CD14-positive monocyte (primary cell): ENCODE results near the gene ACVR1B. TPM values are rescaled to one million over a fixed set of nuclear protein-coding genes. Genes with fewer than 3 reads are reported as not detected.
A peak's percentile ranks its signal among the peaks of the same experiment; 100 is the strongest.

Source experiments
- DNase-seq, 3 donors: peaks; one replicate each; pipeline ENCODE4 v3.0.0-alpha.2; 2011 to 2022
- H2AFZ ChIP-seq: 2 replicates; pipeline ENCODE4 v1.6.0; 2012; ENCODE audit warnings: mild to moderate bottlenecking, low read depth, low read length, inconsistent platforms; ENCODE audit not compliant: insufficient read depth, poor library complexity, severe bottlenecking
- H3K27ac ChIP-seq, 2 donors: 1 replicate in 1 of 2; 2 replicates in 1 of 2; pipeline ENCODE4 v1.5.1; 2012 to 2013; ENCODE audit warnings: low read length in 2 of 2, control low read depth in 1 of 2, inconsistent platforms in 1 of 2, low read depth in 1 of 2, mild to moderate bottlenecking in 1 of 2
- H3K27me3 ChIP-seq, 2 donors: one replicate each; pipeline versions ENCODE4 v1.6.0 to v1.6.1; 2011 to 2013; ENCODE audit warnings: low read length in 2 of 2; ENCODE audit not compliant: control insufficient read depth in 2 of 2, insufficient read depth in 2 of 2
- H3K36me3 ChIP-seq, 2 donors: replicated peaks in 1 of 2; 1 replicate in 1 of 2; 2 replicates in 1 of 2; pipeline versions ENCODE4 v1.5.1 to v1.6.1; 2012 to 2013; ENCODE audit warnings: low read length in 2 of 2, control low read depth in 1 of 2, inconsistent platforms in 1 of 2, mild to moderate bottlenecking in 1 of 2; ENCODE audit not compliant: insufficient read depth in 2 of 2, control insufficient read depth in 1 of 2
- H3K4me1 ChIP-seq, 2 donors: 1 replicate in 1 of 2; 2 replicates in 1 of 2; pipeline versions ENCODE4 v1.5.1 to v1.6.1; 2012 to 2013; ENCODE audit warnings: low read length in 2 of 2, control low read depth in 1 of 2, inconsistent platforms in 1 of 2, mild to moderate bottlenecking in 1 of 2, moderate library complexity in 1 of 2; ENCODE audit not compliant: insufficient read depth in 2 of 2, control insufficient read depth in 1 of 2
- H3K4me2 ChIP-seq: replicated peaks from 2 replicates; pipeline ENCODE3; 2012; ENCODE audit warnings: low read length, moderate library complexity, mild to moderate bottlenecking; ENCODE audit not compliant: poor library complexity, severe bottlenecking; ENCODE audit errors: extremely low read depth
- H3K4me3 ChIP-seq, 3 experiments: fragments of 200-600 bp in 1 of 3; sonication (generic) in 1 of 3; replicated peaks in 1 of 3; 1 replicate in 2 of 3; 2 replicates in 1 of 3; pipeline ENCODE4 v1.5.1; 2011 to 2013; ENCODE audit warnings: low read length in 3 of 3, mild to moderate bottlenecking in 3 of 3, control low read depth in 2 of 3, low read depth in 2 of 3, inconsistent platforms in 1 of 3, moderate library complexity in 1 of 3
- H3K79me2 ChIP-seq: 2 replicates; pipeline ENCODE4 v1.6.0; 2012; ENCODE audit warnings: mild to moderate bottlenecking, control low read depth, inconsistent platforms, low read length, moderate library complexity; ENCODE audit not compliant: insufficient read depth
- H3K9ac ChIP-seq: 2 replicates; pipeline ENCODE4 v1.6.0; 2017; ENCODE audit warnings: low read length, mild to moderate bottlenecking; ENCODE audit not compliant: insufficient read depth, poor library complexity, severe bottlenecking
- H3K9me3 ChIP-seq, 2 donors: replicated peaks in 1 of 2; 1 replicate in 1 of 2; 2 replicates in 1 of 2; pipeline versions ENCODE4 v1.5.1 to v1.6.1; 2012 to 2013; ENCODE audit warnings: low read length in 2 of 2, control low read depth in 1 of 2; ENCODE audit not compliant: control insufficient read depth in 1 of 2, insufficient read depth in 1 of 2
- H4K20me1 ChIP-seq: 2 replicates; pipeline ENCODE4 v1.6.0; 2012; ENCODE audit warnings: mild to moderate bottlenecking, low read length, control low read depth, moderate library complexity; ENCODE audit not compliant: insufficient read depth
- H3K27ac Mint-ChIP-seq, 7 donors: one replicate each; pipeline ENCODE4 v1.8.0; 2020; ENCODE audit warnings: mild to moderate bottlenecking in 7 of 7, mixed read lengths in 7 of 7, moderate library complexity in 6 of 7, inconsistent platforms in 2 of 7
- H3K27me3 Mint-ChIP-seq, 3 donors: one replicate each; pipeline ENCODE4 v1.8.0; 2021 to 2022; ENCODE audit warnings: low read depth in 3 of 3, mild to moderate bottlenecking in 3 of 3, mixed read lengths in 3 of 3, moderate library complexity in 3 of 3, inconsistent platforms in 1 of 3
- H3K36me3 Mint-ChIP-seq, 2 donors: one replicate each; pipeline ENCODE4 v1.8.0; 2020; ENCODE audit warnings: mixed read lengths in 2 of 2, inconsistent platforms in 1 of 2, mild to moderate bottlenecking in 1 of 2
- H3K4me1 Mint-ChIP-seq: one replicate; pipeline ENCODE4 v1.8.0; 2020; ENCODE audit warnings: mild to moderate bottlenecking, mixed read lengths
- H3K4me3 Mint-ChIP-seq, 2 donors: one replicate each; pipeline ENCODE4 v1.8.0; 2020; ENCODE audit warnings: mild to moderate bottlenecking in 2 of 2, mixed read lengths in 2 of 2, moderate library complexity in 1 of 2
- H3K9me3 Mint-ChIP-seq, 7 donors: one replicate each; pipeline ENCODE4 v1.8.0; 2020 to 2022; ENCODE audit warnings: mixed read lengths in 7 of 7, mild to moderate bottlenecking in 6 of 7, moderate library complexity in 6 of 7, inconsistent platforms in 2 of 7
- WGBS: methylation state at CpG from one replicate; pipeline ENCODE4 v1.1.5; 2013; ENCODE audit warnings: missing lambda C conversion rate; ENCODE audit not compliant: insufficient coverage; 5-methylcytosine and 5-hydroxymethylcytosine counted together
- intact Hi-C, 2 donors: fragments of 100-400 bp; cut with micrococcal nuclease; formaldehyde crosslinking; loops; one replicate each; pipeline versions ENCODE4 v1.15.0 to v1.15.1; 2023
- polyA plus RNA-seq, 3 donors: library from polyadenylated mRNA; depleted of rRNA in 1 of 3; unstranded in 2 of 3; stranded (reverse) in 1 of 3; fragments of 300-500 nt in 2 of 3; fragments of >200 nt in 1 of 3; fragmentation: Illumina TruSeq in 2 of 3; gene quantifications; 1 replicate in 2 of 3; 2 replicates in 1 of 3; pipeline ENCODE4 v1.2.3, GENCODE V29; 2012 to 2021
- TF ChIP-seq, protein P1 (sequence below): fragments of 200-600 bp; IDR thresholded peaks from one replicate; pipeline ENCODE4 v1.8.0; 2022; ENCODE audit warnings: antibody characterized with exemption, mild to moderate bottlenecking

Gene ACVR1B
- polyA plus RNA-seq, 3 donors: 1.8 to 18.5 (median 3.9) TPM

GRCh38 chr12:51980051-51980808 lies 28.7 kb downstream of the ACVR1B start:
- TF ChIP-seq, protein P1, sequence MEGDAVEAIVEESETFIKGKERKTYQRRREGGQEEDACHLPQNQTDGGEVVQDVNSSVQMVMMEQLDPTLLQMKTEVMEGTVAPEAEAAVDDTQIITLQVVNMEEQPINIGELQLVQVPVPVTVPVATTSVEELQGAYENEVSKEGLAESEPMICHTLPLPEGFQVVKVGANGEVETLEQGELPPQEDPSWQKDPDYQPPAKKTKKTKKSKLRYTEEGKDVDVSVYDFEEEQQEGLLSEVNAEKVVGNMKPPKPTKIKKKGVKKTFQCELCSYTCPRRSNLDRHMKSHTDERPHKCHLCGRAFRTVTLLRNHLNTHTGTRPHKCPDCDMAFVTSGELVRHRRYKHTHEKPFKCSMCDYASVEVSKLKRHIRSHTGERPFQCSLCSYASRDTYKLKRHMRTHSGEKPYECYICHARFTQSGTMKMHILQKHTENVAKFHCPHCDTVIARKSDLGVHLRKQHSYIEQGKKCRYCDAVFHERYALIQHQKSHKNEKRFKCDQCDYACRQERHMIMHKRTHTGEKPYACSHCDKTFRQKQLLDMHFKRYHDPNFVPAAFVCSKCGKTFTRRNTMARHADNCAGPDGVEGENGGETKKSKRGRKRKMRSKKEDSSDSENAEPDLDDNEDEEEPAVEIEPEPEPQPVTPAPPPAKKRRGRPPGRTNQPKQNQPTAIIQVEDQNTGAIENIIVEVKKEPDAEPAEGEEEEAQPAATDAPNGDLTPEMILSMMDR: peak; percentile 94
- Histone ChIP-seq H3K27ac (peak overlapping the region in 1 of 2 donors; percentile 13), H2AFZ (no peak overlapping the region), H3K79me2 (peaks cover 50% of the 10 kb centered on the region), H3K4me3 (no peak overlapping the region), H4K20me1 (peaks cover 36% of the 10 kb centered on the region), H3K9ac (no peak overlapping the region), H3K36me3 (peaks cover 49 to 75% of the 10 kb centered on the region in 2 donors), H3K9me3 (no peaks in the 10 kb centered on the region), H3K4me2 (no peak overlapping the region), H3K4me1 (peaks cover 40 to 45% of the 10 kb centered on the region in 2 donors), H3K27me3 (no peaks in the 10 kb centered on the region)
- H3K36me3 Mint-ChIP-seq: peaks cover 86 to 88% of the 10 kb centered on the region in 2 donors
- no peaks in the 10 kb centered on the region for H3K27me3 Mint-ChIP-seq
- H3K27ac Mint-ChIP-seq: peak overlapping the region; percentile 23 to 88 (median 73)
- H3K4me3 Mint-ChIP-seq: no peak overlapping the region
- H3K9me3 Mint-ChIP-seq: no peaks in the 10 kb centered on the region
- H3K4me1 Mint-ChIP-seq: peaks cover 48% of the 10 kb centered on the region
- WGBS: 27% methylated on average over 3 of the region's 7 CpGs
- DNase-seq: peak; percentile 65 to 82 (median 76)
- intact Hi-C loops: loop anchor here in 1 of 2 donors (5.0 kb wide), 1 partner anchor 58 kb away; no protein-coding TSS in a partner anchor

GRCh38 chr12:51980809-51981127 lies 29.3 kb downstream of the ACVR1B start:
- Mint-ChIP-seq H3K36me3 (peaks cover 86 to 88% of the 10 kb centered on the region in 2 donors), H3K27me3 (no peaks in the 10 kb centered on the region), H3K9me3 (no peaks in the 10 kb centered on the region), H3K4me1 (peaks cover 43% of the 10 kb centered on the region), H3K4me3 (no peak overlapping the region), H3K27ac (peak overlapping the region in 4 of 7 donors; percentile 64 to 88 (median 78))
- Histone ChIP-seq H3K4me3 (no peak overlapping the region), H3K4me1 (peaks cover 35 to 40% of the 10 kb centered on the region in 2 donors), H3K9ac (no peak overlapping the region), H3K27ac (peak overlapping the region in 1 of 2 donors; percentile 13), H3K79me2 (peaks cover 47% of the 10 kb centered on the region), H3K36me3 (peaks cover 55 to 75% of the 10 kb centered on the region in 2 donors), H3K27me3 (no peaks in the 10 kb centered on the region), H3K9me3 (no peaks in the 10 kb centered on the region), H4K20me1 (peaks cover 36% of the 10 kb centered on the region), H2AFZ (no peak overlapping the region), H3K4me2 (no peak overlapping the region)
- TF ChIP-seq, protein P1: no peak
- 84% methylated on average over 8 of the region's 10 CpGs for WGBS
- no peak for DNase-seq
- intact Hi-C loops: loop anchor here in 1 of 2 donors (5.0 kb wide), 1 partner anchor 58 kb away; no protein-coding TSS in a partner anchor
